Sigmoid colon (tissue), 7 donors: Measurements from ENCODE around the gene MAST4. TPM values are rescaled to one million over a fixed set of nuclear protein-coding genes. Genes with fewer than 3 reads are reported as not detected.

Source experiments
- DNase-seq: peaks from one replicate; pipeline ENCODE4 v3.0.0-alpha.2; 2019
- H3K27ac ChIP-seq, 4 donors: fragments of 200-600 bp; sonication (generic); one replicate each; pipeline ENCODE4 v1.5.1; 2016 to 2019; ENCODE audit warnings: mild to moderate bottlenecking in 1 of 4
- H3K27me3 ChIP-seq, 3 donors: fragments of 200-600 bp; sonication (generic); one replicate each; pipeline ENCODE4 v1.5.1; 2019; ENCODE audit warnings: mild to moderate bottlenecking in 1 of 3
- H3K36me3 ChIP-seq, 4 donors: fragments of 200-600 bp; sonication (generic); one replicate each; pipeline ENCODE4 v1.5.1; 2016 to 2019
- H3K4me1 ChIP-seq, 4 donors: fragments of 200-600 bp; sonication (generic); one replicate each; pipeline ENCODE4 v1.5.1; 2017 to 2019
- H3K4me3 ChIP-seq, 4 donors: fragments of 200-600 bp; sonication (generic); one replicate each; pipeline ENCODE4 v1.5.1; 2017 to 2019; ENCODE audit warnings: mild to moderate bottlenecking in 2 of 4, moderate library complexity in 1 of 4
- H3K9me3 ChIP-seq, 4 donors: fragments of 200-600 bp in 3 of 4; sonication (generic) in 3 of 4; one replicate each; pipeline versions ENCODE4 v1.5.1 to v1.6.1; 2013 to 2019
- CTCF ChIP-seq, 4 experiments: fragments of 450-650 bp in 3 of 4; fragments of 200-600 bp in 1 of 4; IDR thresholded peaks; one replicate each; pipeline ENCODE4 v1.5.1; 2016 to 2019; ENCODE audit warnings: antibody characterized with exemption in 4 of 4, mild to moderate bottlenecking in 3 of 4, moderate library complexity in 2 of 4
- EP300 ChIP-seq, 4 donors: sonication (generic); formaldehyde crosslinking; IDR thresholded peaks; one replicate each; pipeline ENCODE4 v1.6.1; 2017; ENCODE audit warnings: antibody characterized with exemption in 4 of 4
- POLR2A ChIP-seq, 2 donors: fragments of 450-650 bp; IDR thresholded peaks; one replicate each; pipeline ENCODE4 v1.6.1; 2016; ENCODE audit warnings: antibody characterized with exemption in 2 of 2, mild to moderate bottlenecking in 2 of 2, moderate library complexity in 2 of 2
- POLR2AphosphoS5 ChIP-seq, 4 donors: sonication (generic); formaldehyde crosslinking; IDR thresholded peaks; one replicate each; pipeline ENCODE4 v1.6.1; 2017; ENCODE audit warnings: antibody characterized with exemption in 4 of 4
- WGBS, 2 donors: extraction: QIAGEN DNeasy Blood & Tissue Kit; methylation state at CpG; one replicate each; pipeline ENCODE4 v1.1.7; 2013; 5-methylcytosine and 5-hydroxymethylcytosine counted together
- intact Hi-C: fragments of 100-400 bp; cut with DNase I; formaldehyde crosslinking; loops from one replicate; pipeline ENCODE4 v1.15.1; 2023
- polyA plus RNA-seq, 3 donors: library from polyadenylated mRNA; stranded (reverse); fragments of 200-250 nt; gene quantifications; one replicate each; pipeline ENCODE4 v1.2.3, GENCODE V29; 2013
- total RNA-seq, 4 donors: library from RNA; depleted of rRNA; stranded (reverse); fragments of >200 nt; gene quantifications; one replicate each; pipeline ENCODE4 v1.1.0, GENCODE V29; 2016
- donor health status: healthy with polysubstance abuse.
- donor health status: Bipolar disorder and iron deficiency.
- donor health status: healthy.

The MAST4 gene
- total and polyA plus RNA-seq, 7 donors = 1.6 to 30.7 (median 15.7) TPM

DNA sequence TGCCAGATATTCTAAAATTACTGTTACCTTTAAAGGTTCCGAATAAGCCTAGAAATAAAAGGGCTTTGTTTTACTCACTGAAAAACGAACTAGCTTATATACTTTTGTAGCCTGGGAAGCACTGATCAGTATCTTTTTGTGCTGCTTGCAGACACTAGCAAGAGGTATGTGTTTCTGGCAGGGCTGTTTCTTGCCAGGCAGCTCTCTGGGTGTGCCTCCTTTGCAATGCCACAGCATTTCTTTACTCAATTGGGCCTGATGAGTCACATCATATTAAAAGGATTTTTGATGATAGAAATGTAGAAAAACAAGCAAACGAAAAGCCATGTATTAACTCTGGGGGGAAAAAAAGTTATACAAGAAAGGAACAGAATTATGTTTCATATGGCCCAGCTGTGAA lies 564.8 kb downstream of the MAST4 start:
- TF ChIP-seq POLR2AphosphoS5 (IDR thresholded peaks at IDR 0.05) (no peak), EP300 (IDR thresholded peaks at IDR 0.05) (no peak), CTCF (IDR thresholded peaks at IDR 0.05) (no peak), POLR2A (IDR thresholded peaks at IDR 0.05) (no peak)
- no peak for DNase-seq
- H3K36me3 ChIP-seq = peaks cover 13 to 42% (median 19%) of the 10 kb centered on the region in 4 donors
- H3K4me3 ChIP-seq = no peak overlapping the region
- no peaks in the 10 kb centered on the region for H3K27me3 ChIP-seq
- H3K9me3 ChIP-seq = no peaks in the 10 kb centered on the region
- H3K27ac ChIP-seq = peak overlapping the region in 3 of 4 donors; percentile 25 to 47 (median 27)
- intact Hi-C loops = loop anchor here (10.0 kb wide), 1 partner anchor 1124 kb away; no protein-coding TSS in a partner anchor
- 69 to 75% methylated on average over 3 of the region's 3 CpGs for WGBS, 2 donors
- H3K4me1 ChIP-seq = peaks cover 0 to 18% (median 14%) of the 10 kb centered on the region in 4 donors

DNA sequence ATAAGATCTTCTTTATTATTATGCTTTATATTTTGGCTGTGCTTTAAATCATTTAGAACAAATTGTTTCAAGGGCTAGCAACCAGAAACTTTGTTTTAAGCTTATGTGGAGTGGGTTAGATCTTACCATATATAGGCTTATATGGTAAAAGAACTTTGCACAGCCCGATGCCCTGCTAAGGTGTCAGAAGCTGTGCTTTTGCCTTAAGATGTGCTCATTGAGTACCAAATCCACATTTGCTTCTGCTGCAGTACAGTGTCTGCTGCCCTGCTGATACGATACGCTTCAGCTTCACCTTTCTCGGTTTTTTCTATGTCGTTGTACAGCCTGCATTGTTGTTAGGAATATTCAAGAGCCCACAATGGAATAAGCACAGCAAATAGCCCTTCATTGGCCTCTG lies 565.6 kb downstream of the MAST4 start:
- H3K27ac ChIP-seq = peak overlapping the region in 2 of 4 donors; percentile 6 to 47
- 95% methylated on average over 5 of the region's 5 CpGs for WGBS, 2 donors
- H3K4me1 ChIP-seq = peaks cover 0 to 25% (median 20%) of the 10 kb centered on the region in 4 donors
- peaks cover 13 to 38% (median 19%) of the 10 kb centered on the region in 4 donors for H3K36me3 ChIP-seq
- TF ChIP-seq CTCF (IDR thresholded peaks at IDR 0.05) = no peak
- TF ChIP-seq POLR2AphosphoS5 (IDR thresholded peaks at IDR 0.05) = no peak
- TF ChIP-seq EP300 (IDR thresholded peaks at IDR 0.05) = no peak
- TF ChIP-seq POLR2A (IDR thresholded peaks at IDR 0.05) = no peak
- no peaks in the 10 kb centered on the region for H3K27me3 ChIP-seq
- no peaks in the 10 kb centered on the region for H3K9me3 ChIP-seq
- intact Hi-C loops = loop anchor here (10.0 kb wide), 1 partner anchor 1123 kb away; no protein-coding TSS in a partner anchor
- H3K4me3 ChIP-seq = no peak overlapping the region
- DNase-seq = no peak

DNA sequence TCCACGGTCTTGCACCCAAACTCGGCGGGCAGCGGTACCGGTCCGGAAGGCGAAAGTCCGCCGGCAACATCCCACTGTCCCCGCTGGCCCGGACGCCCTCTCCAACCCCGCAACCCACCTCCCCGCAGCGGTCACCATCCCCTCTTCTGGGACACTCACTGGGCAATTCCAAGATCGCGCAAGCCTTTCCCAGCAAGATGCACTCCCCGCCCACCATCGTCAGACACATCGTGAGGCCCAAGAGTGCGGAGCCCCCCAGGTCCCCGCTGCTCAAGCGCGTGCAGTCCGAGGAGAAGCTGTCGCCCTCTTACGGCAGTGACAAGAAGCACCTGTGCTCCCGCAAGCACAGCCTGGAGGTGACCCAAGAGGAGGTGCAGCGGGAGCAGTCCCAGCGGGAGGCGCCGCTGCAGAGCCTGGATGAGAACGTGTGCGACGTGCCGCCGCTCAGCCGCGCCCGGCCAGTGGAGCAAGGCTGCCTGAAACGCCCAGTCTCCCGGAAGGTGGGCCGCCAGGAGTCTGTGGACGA lies 567.1 kb downstream of the MAST4 start:
- intact Hi-C loops = loop anchor here (10.0 kb wide), 1 partner anchor 1122 kb away; no protein-coding TSS in a partner anchor
- Histone ChIP-seq H3K9me3 (no peaks in the 10 kb centered on the region), H3K4me1 (peaks cover 0 to 26% (median 22%) of the 10 kb centered on the region in 4 donors), H3K27me3 (no peaks in the 10 kb centered on the region), H3K27ac (no peak overlapping the region), H3K36me3 (peaks cover 13 to 38% (median 19%) of the 10 kb centered on the region in 4 donors), H3K4me3 (no peak overlapping the region)
- TF ChIP-seq POLR2A (IDR thresholded peaks at IDR 0.05) = no peak
- TF ChIP-seq CTCF (IDR thresholded peaks at IDR 0.05) = no peak
- no peak for TF ChIP-seq POLR2AphosphoS5 (IDR thresholded peaks at IDR 0.05)
- no peak for TF ChIP-seq EP300 (IDR thresholded peaks at IDR 0.05)
- WGBS, 2 donors = 96 to 97% methylated on average over 44 of the region's 44 CpGs
- DNase-seq = no peak

DNA sequence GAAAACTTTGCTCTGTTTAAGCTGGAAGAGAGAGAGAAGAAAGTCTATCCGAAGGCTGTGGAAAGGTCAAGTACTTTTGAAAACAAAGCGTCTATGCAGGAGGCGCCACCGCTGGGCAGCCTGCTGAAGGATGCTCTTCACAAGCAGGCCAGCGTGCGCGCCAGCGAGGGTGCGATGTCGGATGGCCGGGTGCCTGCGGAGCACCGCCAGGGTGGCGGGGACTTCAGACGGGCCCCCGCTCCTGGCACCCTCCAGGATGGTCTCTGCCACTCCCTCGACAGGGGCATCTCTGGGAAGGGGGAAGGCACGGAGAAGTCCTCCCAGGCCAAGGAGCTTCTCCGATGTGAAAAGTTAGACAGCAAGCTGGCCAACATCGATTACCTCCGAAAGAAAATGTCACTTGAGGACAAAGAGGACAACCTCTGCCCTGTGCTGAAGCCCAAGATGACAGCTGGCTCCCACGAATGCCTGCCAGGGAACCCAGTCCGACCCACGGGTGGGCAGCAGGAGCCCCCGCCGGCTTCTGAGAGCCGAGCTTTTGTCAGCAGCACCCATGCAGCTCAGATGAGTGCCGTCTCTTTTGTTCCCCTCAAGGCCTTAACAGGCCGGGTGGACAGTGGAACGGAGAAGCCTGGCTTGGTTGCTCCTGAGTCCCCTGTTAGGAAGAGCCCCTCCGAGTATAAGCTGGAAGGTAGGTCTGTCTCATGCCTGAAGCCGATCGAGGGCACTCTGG lies 567.8 kb downstream of the MAST4 start:
- no peaks in the 10 kb centered on the region for H3K27me3 ChIP-seq
- TF ChIP-seq CTCF (IDR thresholded peaks at IDR 0.05) = no peak
- TF ChIP-seq POLR2A (IDR thresholded peaks at IDR 0.05) = no peak
- no peak for TF ChIP-seq EP300 (IDR thresholded peaks at IDR 0.05)
- TF ChIP-seq POLR2AphosphoS5 (IDR thresholded peaks at IDR 0.05) = no peak
- no peak overlapping the region for H3K27ac ChIP-seq
- peaks cover 13 to 38% (median 19%) of the 10 kb centered on the region in 4 donors for H3K36me3 ChIP-seq
- DNase-seq = no peak
- peaks cover 0 to 26% (median 22%) of the 10 kb centered on the region in 4 donors for H3K4me1 ChIP-seq
- no peak overlapping the region for H3K4me3 ChIP-seq
- intact Hi-C loops = loop anchor here (10.0 kb wide), 1 partner anchor 1121 kb away; no protein-coding TSS in a partner anchor
- WGBS, 2 donors = 92 to 94% methylated on average over 33 of the region's 33 CpGs
- no peaks in the 10 kb centered on the region for H3K9me3 ChIP-seq
